MV-4-11 (cell line): ENCODE measurements around the gene CD34.

Experiments
- DNase-seq: peaks from one replicate; lab custom pipeline; 2025; lab: John Stamatoyannopoulos, UW

The CD34 gene

DNA sequence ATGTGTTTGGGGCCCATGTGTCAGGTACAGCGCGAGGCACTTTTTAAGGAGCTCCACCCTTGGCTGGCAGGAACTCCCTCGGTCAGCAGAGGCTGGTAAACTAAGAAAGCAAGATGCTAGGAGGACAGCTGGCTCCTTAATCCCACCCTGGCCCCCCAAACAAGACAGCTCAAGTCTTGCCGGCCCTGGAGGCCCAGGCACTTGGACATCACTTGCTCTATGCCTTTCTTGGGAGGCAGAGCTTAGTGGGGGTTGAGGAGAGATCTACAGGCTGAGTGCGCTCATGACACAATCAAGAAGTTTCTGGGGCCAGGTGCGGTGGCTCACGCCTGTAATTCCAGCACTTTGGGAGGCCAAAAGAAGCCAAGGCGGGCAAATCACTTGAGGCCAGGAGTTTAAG lies 78.1 kb downstream of the CD34 start:
- DNase-seq = no peak

DNA sequence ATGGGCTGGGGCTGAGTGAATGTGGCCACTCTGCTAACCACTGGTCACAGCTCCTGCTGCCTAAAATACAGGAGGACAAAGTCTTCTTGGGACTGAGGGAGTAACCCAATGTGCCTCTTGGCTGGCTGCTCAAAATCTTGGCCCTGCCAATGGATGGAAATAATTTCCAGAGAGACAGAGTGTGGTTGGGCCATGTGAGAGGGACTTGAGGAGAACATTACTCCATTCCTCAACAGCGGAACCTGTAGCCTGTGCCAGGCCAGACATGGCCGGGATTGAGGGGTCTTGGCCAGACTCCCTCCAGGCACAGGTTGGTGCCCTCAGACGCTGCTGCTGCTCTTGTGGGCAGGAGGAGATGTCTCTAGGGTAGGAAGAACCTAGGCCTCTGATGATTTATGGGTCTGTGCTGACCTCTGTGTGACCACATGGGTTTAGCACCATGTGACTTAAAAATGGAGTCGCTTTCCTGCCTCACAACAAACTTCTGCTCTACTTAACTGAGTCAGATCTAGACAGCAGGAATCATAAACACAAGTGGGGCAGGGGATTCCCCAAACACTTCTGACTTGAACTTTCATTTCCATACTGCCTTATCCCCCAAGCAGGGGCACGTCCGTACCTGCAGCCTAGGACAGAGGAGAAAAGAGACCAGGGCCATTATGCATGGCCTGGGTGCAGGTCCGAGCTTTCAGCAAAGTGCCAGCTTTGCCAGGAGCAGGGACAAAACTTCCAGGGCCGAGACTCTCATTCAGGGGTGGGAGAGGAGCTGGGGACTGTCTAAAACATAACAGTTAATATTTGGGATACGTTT lies 79.2 kb downstream of the CD34 start:
- peak; percentile 68 for DNase-seq
